GM12878 (cell line): ENCODE data around the gene TM6SF1.

Source experiments
- CEBPB ChIP-seq, 2 experiments: fragments of 150-350 bp in 1 of 2; IDR thresholded peaks; 2 replicates each; pipeline ENCODE4 v1.6.1; 2012 to 2014; ENCODE audit warnings: low read depth in 2 of 2, low read length in 2 of 2, borderline replicate concordance in 1 of 2, inconsistent platforms in 1 of 2
- MAX ChIP-seq: IDR thresholded peaks from 2 replicates; pipeline ENCODE4 v1.6.1; 2012; ENCODE audit warnings: low read depth, low read length, improper control_type of control experiment
- TAF1 ChIP-seq: IDR thresholded peaks from 2 replicates; pipeline ENCODE4 v1.6.1; 2011; ENCODE audit warnings: mild to moderate bottlenecking, low read depth, low read length, borderline replicate concordance
- TARDBP ChIP-seq: IDR thresholded peaks from 2 replicates; pipeline ENCODE4 v1.6.1; 2016; ENCODE audit warnings: borderline replicate concordance

GRCh38 chr15:83109532-83109931, 2.1 kb downstream of the TM6SF1 start:
- TF ChIP-seq TAF1 (no peak), CEBPB (IDR thresholded peaks at IDR 0.05; ENCODE audit: borderline replicate concordance in 1 of 2, low read depth in 2 of 2, low read length in 2 of 2) (no peak), TARDBP (no peak), MAX (no peak)
